ENCODE data around the gene INSYN1.

The INSYN1 gene

GRCh38 chr15:73771385-73772045 lies 18.4 kb upstream of the INSYN1 start:
- no peaks in the 10 kb centered on the region for H3K36me3 ChIP-seq (ENCODE audit: insufficient read depth, low read length)
- peaks cover 12% of the 10 kb centered on the region; the same call in 1 of the 2 replicates for H3K4me1 ChIP-seq (ENCODE audit: insufficient read depth, low read length)
- 83% methylated on average over 12 of the region's 12 CpGs for WGBS
- no peak overlapping the region for H3K9ac ChIP-seq (ENCODE audit: low read depth, low read length)
- no peak overlapping the region for H3K4me3 ChIP-seq (ENCODE audit: low read length)
- H3K27me3 ChIP-seq (ENCODE audit: insufficient read depth, low read length), result no peaks in the 10 kb centered on the region
- no peaks in the 10 kb centered on the region for H3K9me3 ChIP-seq (ENCODE audit: insufficient read depth, low read depth, low read length)
- no peak overlapping the region for H3K27ac ChIP-seq (ENCODE audit: low read depth, low read length)

- no peaks in the 10 kb centered on the region for H3K36me3 ChIP-seq (ENCODE audit: insufficient read depth, low read length)
- WGBS, result no CpG with 5 or more reads among the region's 1 CpG
- no peak overlapping the region for H3K27ac ChIP-seq (ENCODE audit: low read depth, low read length)
- H3K4me1 ChIP-seq (ENCODE audit: insufficient read depth, low read length), result peaks cover 11% of the 10 kb centered on the region; the same call in 1 of the 2 replicates
- no peaks in the 10 kb centered on the region for H3K27me3 ChIP-seq (ENCODE audit: insufficient read depth, low read length)
- H3K4me3 ChIP-seq (ENCODE audit: low read length), result no peak overlapping the region
- no peaks in the 10 kb centered on the region for H3K9me3 ChIP-seq (ENCODE audit: insufficient read depth, low read depth, low read length)
- H3K9ac ChIP-seq (ENCODE audit: low read depth, low read length), result no peak overlapping the region
Measured at GRCh38 chr15:73770050-73770449, 16.9 kb upstream of the INSYN1 start.

GRCh38 chr15:73767806-73768501 lies 14.8 kb upstream of the INSYN1 start:
- Histone ChIP-seq H3K36me3 (ENCODE audit: insufficient read depth, low read length) (no peaks in the 10 kb centered on the region), H3K27me3 (ENCODE audit: insufficient read depth, low read length) (no peaks in the 10 kb centered on the region), H3K4me3 (ENCODE audit: low read length) (no peak overlapping the region), H3K9me3 (ENCODE audit: insufficient read depth, low read depth, low read length) (no peaks in the 10 kb centered on the region), H3K9ac (ENCODE audit: low read depth, low read length) (no peak overlapping the region), H3K4me1 (ENCODE audit: insufficient read depth, low read length) (peaks cover 8% of the 10 kb centered on the region; the same call in 1 of the 2 replicates), H3K27ac (ENCODE audit: low read depth, low read length) (no peak overlapping the region)
- 43% methylated on average over 9 of the region's 9 CpGs for WGBS

GRCh38 chr15:73766598-73766997 lies 13.4 kb upstream of the INSYN1 start:
- H3K27me3 ChIP-seq (ENCODE audit: insufficient read depth, low read length), result no peaks in the 10 kb centered on the region
- no peak overlapping the region for H3K27ac ChIP-seq (ENCODE audit: low read depth, low read length)
- peaks cover 8% of the 10 kb centered on the region; the same call in 1 of the 2 replicates for H3K4me1 ChIP-seq (ENCODE audit: insufficient read depth, low read length)
- no peaks in the 10 kb centered on the region for H3K36me3 ChIP-seq (ENCODE audit: insufficient read depth, low read length)
- no peaks in the 10 kb centered on the region for H3K9me3 ChIP-seq (ENCODE audit: insufficient read depth, low read depth, low read length)
- WGBS, result 92% methylated on average over 1 of the region's 1 CpG
- H3K9ac ChIP-seq (ENCODE audit: low read depth, low read length), result no peak overlapping the region
- no peak overlapping the region for H3K4me3 ChIP-seq (ENCODE audit: low read length)

- no peak overlapping the region for H3K27ac ChIP-seq (ENCODE audit: low read depth, low read length)
- no peak overlapping the region for H3K9ac ChIP-seq (ENCODE audit: low read depth, low read length)
- peaks cover 8% of the 10 kb centered on the region; the same call in 1 of the 2 replicates for H3K4me1 ChIP-seq (ENCODE audit: insufficient read depth, low read length)
- no CpG with 5 or more reads among the region's 1 CpG for WGBS
- H3K4me3 ChIP-seq (ENCODE audit: low read length), result no peak overlapping the region
- no peaks in the 10 kb centered on the region for H3K9me3 ChIP-seq (ENCODE audit: insufficient read depth, low read depth, low read length)
- H3K27me3 ChIP-seq (ENCODE audit: insufficient read depth, low read length), result no peaks in the 10 kb centered on the region
- H3K36me3 ChIP-seq (ENCODE audit: insufficient read depth, low read length), result no peaks in the 10 kb centered on the region
Measured at GRCh38 chr15:73765778-73766177, 12.6 kb upstream of the INSYN1 start.

DNA sequence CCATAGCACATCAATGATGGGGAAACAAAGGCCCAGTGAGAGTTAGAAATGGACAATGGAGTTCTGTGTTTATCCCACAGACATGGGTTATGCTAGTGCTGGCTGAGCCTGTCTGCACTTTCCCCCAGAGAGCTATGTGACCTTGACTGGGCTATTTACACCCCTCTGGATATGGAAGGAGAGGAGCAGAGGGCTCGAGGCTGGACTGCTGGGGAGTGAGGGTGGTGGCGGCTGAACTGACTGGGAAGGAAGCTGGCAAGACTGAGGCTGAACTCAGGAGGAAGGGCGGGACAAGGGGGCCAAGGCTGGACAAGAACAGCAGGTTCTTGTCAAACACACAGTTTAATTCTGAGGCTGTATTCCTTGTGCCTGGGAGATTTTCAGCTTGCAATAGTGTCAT lies 10.8 kb upstream of the INSYN1 start:
- Histone ChIP-seq H3K4me3 (ENCODE audit: low read length) (no peak overlapping the region), H3K27me3 (ENCODE audit: insufficient read depth, low read length) (0 out of 2 replicates have a peak, but pooled peaks cover 2% of the 10 kb centered on the region), H3K9ac (ENCODE audit: low read depth, low read length) (no peak overlapping the region), H3K4me1 (ENCODE audit: insufficient read depth, low read length) (peaks cover 8% of the 10 kb centered on the region; the same call in 1 of the 2 replicates), H3K36me3 (ENCODE audit: insufficient read depth, low read length) (no peaks in the 10 kb centered on the region), H3K9me3 (ENCODE audit: insufficient read depth, low read depth, low read length) (no peaks in the 10 kb centered on the region), H3K27ac (ENCODE audit: low read depth, low read length) (no peak overlapping the region)
- WGBS, result 79% methylated on average over 3 of the region's 3 CpGs

DNA sequence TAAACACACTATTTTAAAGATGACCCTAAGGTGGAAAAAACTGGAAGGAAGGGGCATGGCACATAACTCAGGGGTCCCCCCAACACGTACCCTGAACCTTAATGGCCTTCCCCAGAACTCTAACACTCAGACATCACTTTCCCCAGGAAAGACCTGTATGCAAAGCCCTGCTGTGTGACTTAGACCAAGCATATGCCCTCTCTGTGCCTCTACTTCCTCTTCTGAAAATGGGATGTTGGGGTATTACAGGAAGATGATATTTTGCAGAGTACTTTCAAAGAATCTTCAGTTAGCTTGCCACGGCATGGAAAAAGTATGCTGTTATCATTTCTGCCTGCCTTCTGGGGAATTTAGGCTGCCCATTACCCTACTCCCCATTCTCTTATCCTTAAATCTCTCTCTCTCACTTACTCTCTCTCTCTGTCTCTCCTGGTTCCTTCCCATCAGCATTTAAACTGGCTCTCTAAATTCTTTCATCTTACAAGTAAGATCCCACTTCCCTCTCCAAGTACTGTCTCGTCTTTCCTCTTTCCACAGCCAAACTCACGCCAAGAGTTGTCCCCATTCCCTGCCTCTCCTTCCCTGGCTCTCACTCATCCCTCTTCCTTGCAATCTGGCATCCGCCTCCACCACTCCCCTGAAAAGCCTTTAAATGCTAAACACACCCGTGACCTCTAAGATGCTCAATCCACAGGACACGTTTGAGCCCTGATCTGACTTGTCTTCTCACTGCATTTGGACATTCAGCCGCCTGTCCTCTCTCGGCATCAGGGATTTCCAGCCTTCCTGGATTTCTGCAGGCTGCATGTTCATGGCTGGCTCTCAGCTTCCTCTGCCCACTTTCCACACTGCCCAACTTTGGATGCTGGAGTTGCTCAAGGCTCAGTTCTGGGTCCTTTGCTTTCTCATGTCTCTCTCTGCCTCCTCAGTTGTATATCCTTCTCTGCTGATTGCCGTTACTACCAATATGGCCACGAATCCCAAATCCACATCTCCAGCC lies 7.5 kb upstream of the INSYN1 start:
- no peak overlapping the region for H3K27ac ChIP-seq (ENCODE audit: low read depth, low read length)
- H3K36me3 ChIP-seq (ENCODE audit: insufficient read depth, low read length), result no peaks in the 10 kb centered on the region
- H3K9ac ChIP-seq (ENCODE audit: low read depth, low read length), result no peak overlapping the region
- 68% methylated on average over 11 of the region's 11 CpGs for WGBS
- no peak overlapping the region for H3K4me3 ChIP-seq (ENCODE audit: low read length)
- no peaks in the 10 kb centered on the region for H3K4me1 ChIP-seq (ENCODE audit: insufficient read depth, low read length)
- no peaks in the 10 kb centered on the region for H3K9me3 ChIP-seq (ENCODE audit: insufficient read depth, low read depth, low read length)
- peaks cover 8% of the 10 kb centered on the region; the same call in 1 of the 2 replicates for H3K27me3 ChIP-seq (ENCODE audit: insufficient read depth, low read length)

GRCh38 chr15:73758461-73758860 lies 5.3 kb upstream of the INSYN1 start:
- peaks cover 14% of the 10 kb centered on the region for H3K27me3 ChIP-seq (ENCODE audit: insufficient read depth, low read length)
- 89% methylated on average over 5 of the region's 5 CpGs for WGBS
- no peak overlapping the region for H3K9ac ChIP-seq (ENCODE audit: low read depth, low read length)
- H3K27ac ChIP-seq (ENCODE audit: low read depth, low read length), result no peak overlapping the region
- peaks cover 15% of the 10 kb centered on the region; the same call in 1 of the 2 replicates for H3K4me1 ChIP-seq (ENCODE audit: insufficient read depth, low read length)
- H3K4me3 ChIP-seq (ENCODE audit: low read length), result no peak overlapping the region
- no peaks in the 10 kb centered on the region for H3K36me3 ChIP-seq (ENCODE audit: insufficient read depth, low read length)
- no peaks in the 10 kb centered on the region for H3K9me3 ChIP-seq (ENCODE audit: insufficient read depth, low read depth, low read length)

DNA sequence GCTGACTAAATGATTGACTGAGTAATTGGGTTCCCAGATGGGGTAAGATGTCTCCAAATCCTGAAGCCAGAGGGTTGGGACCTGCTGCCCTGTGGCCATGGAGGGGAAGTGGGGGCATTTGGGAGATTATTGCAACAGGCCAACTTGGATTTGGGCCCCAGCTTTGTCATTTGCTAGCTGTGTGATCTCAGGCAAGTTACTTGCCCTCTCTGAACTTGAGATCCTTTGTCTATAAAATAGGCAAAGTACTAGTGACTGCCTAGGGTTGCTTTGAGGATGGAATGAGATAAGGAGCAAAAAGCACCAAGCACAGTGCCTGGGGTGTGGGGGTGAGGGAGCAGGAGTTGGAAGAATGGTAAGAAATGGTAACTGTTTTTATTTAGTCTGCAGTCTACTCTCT lies 4.4 kb upstream of the INSYN1 start:
- H3K4me3 ChIP-seq (ENCODE audit: low read length), result no peak overlapping the region
- no peaks in the 10 kb centered on the region for H3K36me3 ChIP-seq (ENCODE audit: insufficient read depth, low read length)
- no peak overlapping the region for H3K27ac ChIP-seq (ENCODE audit: low read depth, low read length)
- peaks cover 16% of the 10 kb centered on the region; the same call in 1 of the 2 replicates for H3K4me1 ChIP-seq (ENCODE audit: insufficient read depth, low read length)
- H3K9ac ChIP-seq (ENCODE audit: low read depth, low read length), result no peak overlapping the region
- peaks cover 18% of the 10 kb centered on the region for H3K27me3 ChIP-seq (ENCODE audit: insufficient read depth, low read length)
- H3K9me3 ChIP-seq (ENCODE audit: insufficient read depth, low read depth, low read length), result no peaks in the 10 kb centered on the region

DNA sequence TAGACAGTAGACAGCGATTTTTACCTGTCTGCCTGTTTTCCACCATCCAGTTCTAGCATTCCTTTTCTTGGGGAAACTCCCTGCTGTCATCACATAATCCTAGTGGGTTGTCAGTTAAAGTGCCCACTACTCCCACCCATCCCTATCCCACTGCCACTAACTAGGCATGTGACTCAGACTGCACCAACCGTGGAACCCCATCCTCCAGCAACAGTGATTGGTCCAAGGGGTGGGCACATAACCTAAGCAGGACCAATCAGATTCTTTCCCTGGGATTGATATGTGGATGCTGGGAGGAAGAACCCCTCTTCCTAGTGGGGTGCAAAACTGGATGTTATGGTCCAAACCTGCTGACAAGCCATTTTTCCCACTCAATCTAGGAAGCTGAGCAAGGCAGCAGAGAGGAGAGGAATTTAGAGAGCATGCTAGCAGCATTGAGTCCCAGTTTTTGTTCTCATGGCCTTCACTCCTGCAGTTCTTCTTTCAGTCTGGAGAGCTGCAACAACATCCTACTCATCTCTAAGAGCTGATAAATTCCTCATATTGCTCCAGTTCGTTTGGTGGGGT lies 3.9 kb upstream of the INSYN1 start:
- peaks cover 16% of the 10 kb centered on the region; the same call in 1 of the 2 replicates for H3K4me1 ChIP-seq (ENCODE audit: insufficient read depth, low read length)
- no peaks in the 10 kb centered on the region for H3K9me3 ChIP-seq (ENCODE audit: insufficient read depth, low read depth, low read length)
- H3K9ac ChIP-seq (ENCODE audit: low read depth, low read length), result no peak overlapping the region
- H3K27me3 ChIP-seq (ENCODE audit: insufficient read depth, low read length), result peaks cover 23% of the 10 kb centered on the region
- H3K36me3 ChIP-seq (ENCODE audit: insufficient read depth, low read length), result no peaks in the 10 kb centered on the region
- H3K27ac ChIP-seq (ENCODE audit: low read depth, low read length), result no peak overlapping the region
- H3K4me3 ChIP-seq (ENCODE audit: low read length), result no peak overlapping the region
- 82% methylated on average over 3 of the region's 3 CpGs for WGBS

All from HUES64 (cell line).